Neural progenitor cell (in vitro differentiated cells): ENCODE data around the gene DOK7.

Source experiments
- EZH2 ChIP-seq: fragments of 200-600 bp; sonication (generic); IDR thresholded peaks from 2 replicates; pipeline ENCODE4 v1.6.1; 2017; ENCODE audit warnings: antibody characterized with exemption, mild to moderate bottlenecking, moderate library complexity
- EZH2phosphoT487 ChIP-seq: fragments of 200-600 bp; sonication (generic); IDR thresholded peaks from 2 replicates; pipeline ENCODE4 v1.6.1; 2017; ENCODE audit warnings: antibody characterized with exemption
- TF ChIP-seq, protein P1 (sequence below): fragments of 200-600 bp; sonication (generic); IDR thresholded peaks from 2 replicates; pipeline ENCODE4 v1.5.1; 2017; ENCODE audit warnings: antibody characterized with exemption, mild to moderate bottlenecking

DNA sequence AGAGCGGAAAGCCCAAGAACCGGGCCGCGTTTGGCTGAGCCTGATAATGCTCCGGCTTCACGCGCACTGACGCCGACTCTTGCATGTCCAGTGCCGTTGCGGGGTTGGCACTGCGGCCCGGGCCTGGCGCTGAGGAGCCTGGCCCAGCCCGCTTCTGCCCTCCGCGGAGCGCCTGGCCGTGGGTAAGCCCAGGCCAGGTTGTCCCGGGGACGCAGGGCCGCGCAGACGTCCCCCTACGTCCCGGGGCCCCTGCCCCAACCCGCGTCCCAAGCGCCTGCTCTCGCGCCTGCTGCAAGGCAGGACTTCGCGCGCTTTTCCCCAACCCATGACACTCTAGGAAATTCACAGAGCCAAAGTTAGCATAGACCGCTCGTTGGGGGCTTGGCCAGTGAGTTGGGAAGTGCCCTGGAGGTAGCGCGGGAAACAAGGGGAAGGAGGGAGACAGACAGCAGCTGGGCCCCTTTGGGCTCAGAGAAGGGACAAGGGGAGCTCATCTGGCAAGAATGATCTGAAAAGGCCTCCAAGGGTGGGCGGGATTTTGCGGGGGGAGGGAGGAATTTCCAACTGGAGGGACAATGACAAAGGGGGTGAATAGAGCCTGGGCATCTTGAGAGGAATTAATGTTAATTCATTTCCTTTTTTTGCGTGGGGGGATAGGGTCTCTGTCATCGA lies 69.8 kb downstream of the DOK7 start:
- TF ChIP-seq, protein P1, sequence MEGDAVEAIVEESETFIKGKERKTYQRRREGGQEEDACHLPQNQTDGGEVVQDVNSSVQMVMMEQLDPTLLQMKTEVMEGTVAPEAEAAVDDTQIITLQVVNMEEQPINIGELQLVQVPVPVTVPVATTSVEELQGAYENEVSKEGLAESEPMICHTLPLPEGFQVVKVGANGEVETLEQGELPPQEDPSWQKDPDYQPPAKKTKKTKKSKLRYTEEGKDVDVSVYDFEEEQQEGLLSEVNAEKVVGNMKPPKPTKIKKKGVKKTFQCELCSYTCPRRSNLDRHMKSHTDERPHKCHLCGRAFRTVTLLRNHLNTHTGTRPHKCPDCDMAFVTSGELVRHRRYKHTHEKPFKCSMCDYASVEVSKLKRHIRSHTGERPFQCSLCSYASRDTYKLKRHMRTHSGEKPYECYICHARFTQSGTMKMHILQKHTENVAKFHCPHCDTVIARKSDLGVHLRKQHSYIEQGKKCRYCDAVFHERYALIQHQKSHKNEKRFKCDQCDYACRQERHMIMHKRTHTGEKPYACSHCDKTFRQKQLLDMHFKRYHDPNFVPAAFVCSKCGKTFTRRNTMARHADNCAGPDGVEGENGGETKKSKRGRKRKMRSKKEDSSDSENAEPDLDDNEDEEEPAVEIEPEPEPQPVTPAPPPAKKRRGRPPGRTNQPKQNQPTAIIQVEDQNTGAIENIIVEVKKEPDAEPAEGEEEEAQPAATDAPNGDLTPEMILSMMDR: no peak
- TF ChIP-seq EZH2 (no peak), EZH2phosphoT487 (no peak)
